Esophagus muscularis mucosa (tissue), 4 donors: ENCODE results near the gene SYMPK. TPM values are rescaled to one million over a fixed set of nuclear protein-coding genes. Genes with fewer than 3 reads are reported as not detected.

Experiments
- DNase-seq: peaks from one replicate; pipeline ENCODE4 v3.0.0-alpha.2; 2017; ENCODE audit errors: extremely low spot score
- H3K27ac ChIP-seq, 4 donors: fragments of 200-600 bp; sonication (generic); replicated peaks in 1 of 4; 1 replicate in 3 of 4; 2 replicates in 1 of 4; pipeline ENCODE4 v1.5.1; 2016 to 2019; ENCODE audit warnings: mild to moderate bottlenecking in 1 of 4
- H3K27me3 ChIP-seq, 4 donors: fragments of 200-600 bp; sonication (generic); one replicate each; pipeline versions ENCODE4 v1.5.1 to v1.6.0; 2016 to 2019
- H3K36me3 ChIP-seq, 4 donors: fragments of 200-600 bp; sonication (generic); one replicate each; pipeline ENCODE4 v1.5.1; 2016 to 2019
- H3K4me1 ChIP-seq, 4 donors: fragments of 200-600 bp; sonication (generic); one replicate each; pipeline ENCODE4 v1.5.1; 2016 to 2019
- H3K4me3 ChIP-seq, 4 donors: fragments of 200-600 bp; sonication (generic); 1 replicate in 2 of 4; 2 replicates in 2 of 4; pipeline ENCODE4 v1.5.1; 2016 to 2019; ENCODE audit warnings: mild to moderate bottlenecking in 4 of 4, moderate library complexity in 1 of 4
- H3K9me3 ChIP-seq, 4 donors: fragments of 200-600 bp; sonication (generic); 1 replicate in 3 of 4; 2 replicates in 1 of 4; pipeline ENCODE4 v1.5.1; 2016 to 2019
- EP300 ChIP-seq: sonication (generic); formaldehyde crosslinking; IDR thresholded peaks from one replicate; pipeline ENCODE4 v1.6.1; 2017; ENCODE audit warnings: antibody characterized with exemption
- POLR2A ChIP-seq: fragments of 450-650 bp; IDR thresholded peaks from one replicate; pipeline ENCODE4 v1.6.1; 2017; ENCODE audit warnings: antibody characterized with exemption, moderate library complexity, mild to moderate bottlenecking, low read depth
- POLR2AphosphoS5 ChIP-seq, 2 donors: sonication (generic); formaldehyde crosslinking; IDR thresholded peaks; one replicate each; pipeline ENCODE4 v1.6.1; 2017; ENCODE audit warnings: antibody characterized with exemption in 2 of 2
- WGBS: methylation state at CpG from one replicate; pipeline ENCODE4 v1.1.5; 2018; 5-methylcytosine and 5-hydroxymethylcytosine counted together
- intact Hi-C: fragments of 100-400 bp; cut with DNase I; formaldehyde crosslinking; loops from one replicate; pipeline ENCODE4 v1.15.1; 2023
- total RNA-seq, 4 donors: library from RNA; depleted of rRNA; stranded (reverse); fragments of >200 nt; gene quantifications; one replicate each; pipeline versions ENCODE4 v1.1.0 to v1.2.1, GENCODE V29; 2016
- TF ChIP-seq, protein P1 (sequence below), 3 experiments: fragments of 200-600 bp in 2 of 3; fragments of 450-650 bp in 1 of 3; sonication (generic) in 2 of 3; IDR thresholded peaks; one replicate each; pipeline ENCODE4 v1.5.1; 2017 to 2019; ENCODE audit warnings: antibody characterized with exemption in 3 of 3, mild to moderate bottlenecking in 2 of 3, moderate library complexity in 1 of 3

Gene SYMPK
- total RNA-seq, 4 donors from 2014 or later, result 22.0 to 44.2 (median 36.6) TPM

DNA sequence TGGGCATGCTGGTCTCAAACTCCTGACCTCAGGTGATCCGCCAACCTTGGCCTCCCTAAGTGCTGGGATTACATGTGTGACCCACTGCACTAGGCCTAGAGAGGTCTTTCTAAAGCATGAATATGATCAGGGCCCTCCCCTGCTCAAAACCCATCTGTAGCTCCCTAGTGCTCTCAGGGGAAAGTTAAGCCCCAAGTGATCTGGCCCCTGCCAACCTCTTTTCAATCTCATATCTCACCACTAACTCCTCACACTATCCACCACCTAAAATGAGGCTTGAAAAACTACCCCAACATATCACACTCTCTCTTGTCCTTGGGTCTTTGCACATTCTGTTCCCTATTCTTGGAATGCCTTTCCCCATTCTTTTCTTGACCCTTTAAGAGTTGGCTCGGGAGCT, 68.3 kb downstream of the SYMPK start:
- Histone ChIP-seq H3K4me3 (no peak overlapping the region), H3K27me3 (no peaks in the 10 kb centered on the region), H3K36me3 (peaks cover 0 to 14% (median 13%) of the 10 kb centered on the region in 4 donors), H3K4me1 (peaks cover 27 to 46% (median 35%) of the 10 kb centered on the region in 4 donors), H3K9me3 (no peaks in the 10 kb centered on the region), H3K27ac (no peak overlapping the region)
- TF ChIP-seq, protein P1, sequence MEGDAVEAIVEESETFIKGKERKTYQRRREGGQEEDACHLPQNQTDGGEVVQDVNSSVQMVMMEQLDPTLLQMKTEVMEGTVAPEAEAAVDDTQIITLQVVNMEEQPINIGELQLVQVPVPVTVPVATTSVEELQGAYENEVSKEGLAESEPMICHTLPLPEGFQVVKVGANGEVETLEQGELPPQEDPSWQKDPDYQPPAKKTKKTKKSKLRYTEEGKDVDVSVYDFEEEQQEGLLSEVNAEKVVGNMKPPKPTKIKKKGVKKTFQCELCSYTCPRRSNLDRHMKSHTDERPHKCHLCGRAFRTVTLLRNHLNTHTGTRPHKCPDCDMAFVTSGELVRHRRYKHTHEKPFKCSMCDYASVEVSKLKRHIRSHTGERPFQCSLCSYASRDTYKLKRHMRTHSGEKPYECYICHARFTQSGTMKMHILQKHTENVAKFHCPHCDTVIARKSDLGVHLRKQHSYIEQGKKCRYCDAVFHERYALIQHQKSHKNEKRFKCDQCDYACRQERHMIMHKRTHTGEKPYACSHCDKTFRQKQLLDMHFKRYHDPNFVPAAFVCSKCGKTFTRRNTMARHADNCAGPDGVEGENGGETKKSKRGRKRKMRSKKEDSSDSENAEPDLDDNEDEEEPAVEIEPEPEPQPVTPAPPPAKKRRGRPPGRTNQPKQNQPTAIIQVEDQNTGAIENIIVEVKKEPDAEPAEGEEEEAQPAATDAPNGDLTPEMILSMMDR (IDR thresholded peaks at IDR 0.05), result no peak
- no peak for TF ChIP-seq POLR2AphosphoS5 (IDR thresholded peaks at IDR 0.05)
- no peak for TF ChIP-seq POLR2A
- no peak for TF ChIP-seq EP300
- no peak for DNase-seq
- intact Hi-C loops, result no loop called here
- 88% methylated on average over 2 of the region's 2 CpGs for WGBS

DNA sequence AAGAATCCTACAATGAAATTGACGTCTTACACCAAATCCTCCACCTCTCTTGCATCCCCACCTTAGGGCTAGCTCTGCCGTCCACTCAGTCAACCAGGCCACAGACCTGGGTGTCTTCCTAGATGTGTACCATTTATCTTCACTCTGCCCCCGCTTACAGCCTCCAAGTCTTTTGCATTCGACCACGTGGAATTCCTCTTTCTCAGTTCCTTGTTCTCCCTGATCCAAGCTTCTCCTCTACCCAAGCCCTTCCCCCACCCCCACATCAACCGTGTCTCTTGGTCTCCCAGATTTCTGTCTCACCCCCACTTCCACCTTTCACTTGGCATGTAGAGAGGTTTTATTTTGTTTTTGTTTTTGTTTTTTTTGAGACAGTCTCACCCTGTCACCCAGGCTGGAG, 69.1 kb downstream of the SYMPK start:
- no peaks in the 10 kb centered on the region for H3K27me3 ChIP-seq
- no peak overlapping the region for H3K27ac ChIP-seq
- no peaks in the 10 kb centered on the region for H3K9me3 ChIP-seq
- intact Hi-C loops, result no loop called here
- WGBS, result 47% methylated on average over 6 of the region's 6 CpGs
- no peak for TF ChIP-seq EP300
- TF ChIP-seq, protein P1 (IDR thresholded peaks at IDR 0.05), result no peak
- no peak for TF ChIP-seq POLR2A
- no peak for TF ChIP-seq POLR2AphosphoS5 (IDR thresholded peaks at IDR 0.05)
- H3K4me1 ChIP-seq, result peaks cover 25 to 38% (median 29%) of the 10 kb centered on the region in 4 donors
- no peak overlapping the region for H3K4me3 ChIP-seq
- peaks cover 5 to 22% (median 21%) of the 10 kb centered on the region in 4 donors for H3K36me3 ChIP-seq
- DNase-seq, result no peak

DNA sequence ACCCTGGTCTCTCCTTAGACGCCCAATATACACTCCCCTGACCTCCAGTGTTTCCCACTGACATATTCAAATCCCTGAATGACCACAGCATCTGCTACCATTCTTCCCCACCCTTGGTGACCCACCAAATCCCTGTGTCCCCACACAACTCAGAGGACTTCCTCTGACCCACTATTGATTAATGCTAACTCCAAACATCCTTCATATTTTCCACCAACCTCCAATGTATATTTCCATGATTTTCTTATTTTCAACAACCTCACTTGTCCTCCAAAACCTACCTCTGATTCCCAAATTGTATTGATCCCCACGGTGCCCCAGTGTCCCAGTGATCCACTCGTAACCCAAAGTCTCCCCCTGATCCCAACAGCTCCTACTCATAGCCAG, 69.8 kb downstream of the SYMPK start:
- intact Hi-C loops, result no loop called here

DNA sequence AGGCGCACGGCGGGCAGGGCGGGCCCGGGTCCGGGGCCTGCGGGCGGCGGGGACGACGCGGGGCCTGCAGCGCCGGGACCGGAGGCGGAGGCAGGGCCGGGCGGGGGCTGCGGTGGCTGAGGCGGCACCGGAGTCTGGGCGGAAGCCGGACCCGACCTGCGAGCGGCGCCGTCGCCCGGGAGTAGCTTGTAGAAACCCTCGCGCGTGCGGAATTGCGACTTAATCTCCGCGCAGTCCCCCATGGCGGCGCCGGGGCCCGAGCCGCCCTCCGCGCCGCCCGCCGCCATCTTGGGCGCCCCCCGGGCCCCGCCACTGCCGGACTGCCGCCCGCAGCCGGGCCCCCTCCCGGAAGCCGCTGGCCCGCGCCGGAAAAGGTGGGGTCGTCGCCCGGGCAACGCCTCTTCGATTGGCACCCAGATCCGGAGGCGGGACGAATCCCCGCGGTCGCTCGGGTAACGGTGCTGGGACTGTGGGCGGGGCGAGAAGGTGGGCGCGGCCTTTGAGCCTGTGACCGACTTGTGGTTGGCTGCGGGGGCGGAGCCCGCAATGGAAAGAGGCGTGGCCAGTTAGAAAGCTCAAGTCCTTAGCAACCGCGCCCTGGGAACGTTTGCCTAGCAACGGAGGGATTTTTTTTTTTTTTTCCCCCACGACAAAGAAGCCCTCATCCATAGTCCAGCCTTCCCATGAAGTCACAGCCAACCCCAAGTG, 70.3 kb downstream of the SYMPK start, which contains the start of gene DMWD:
Gene DMWD (minus strand): TSS at position 376 of the 708 bp plus-strand sequence. CDS start 89 bp downstream, at position 287.
- Histone ChIP-seq H3K36me3 (peaks cover 8 to 34% (median 33%) of the 10 kb centered on the region in 4 donors), H3K9me3 (no peaks in the 10 kb centered on the region), H3K27ac (peak within 1 kb of the TSS; percentile 73 to 88 (median 80)), H3K4me3 (peak within 1 kb of the TSS; percentile 69 to 89 (median 80)), H3K27me3 (no peaks in the 10 kb centered on the region), H3K4me1 (peaks cover 24 to 34% (median 28%) of the 10 kb centered on the region in 4 donors)
- TF ChIP-seq, protein P1 (IDR thresholded peaks at IDR 0.05), result peak in 1 of 3 experiments; percentile 15
- peak; percentile 64 to 79 for TF ChIP-seq POLR2AphosphoS5 (IDR thresholded peaks at IDR 0.05)
- TF ChIP-seq POLR2A, result no peak
- intact Hi-C loops, result no loop called here
- WGBS, result 0% methylated on average over 5 of the region's 86 CpGs
- peak; percentile 100 for DNase-seq

More for the DNA sequence above, 69.8 kb downstream of the SYMPK start:
- Histone ChIP-seq H3K9me3 (no peaks in the 10 kb centered on the region), H3K27ac (peak overlapping the region in 3 of 4 donors; percentile 44 to 88 (median 85)), H3K27me3 (no peaks in the 10 kb centered on the region), H3K4me1 (peaks cover 24 to 34% (median 27%) of the 10 kb centered on the region in 4 donors), H3K36me3 (peaks cover 8 to 29% (median 27%) of the 10 kb centered on the region in 4 donors), H3K4me3 (peak overlapping the region; percentile 31 to 83 (median 72))
- no peak for DNase-seq
- 48% methylated on average over 3 of the region's 3 CpGs for WGBS
- TF ChIP-seq POLR2AphosphoS5 (IDR thresholded peaks at IDR 0.05), result no peak
- TF ChIP-seq, protein P1 (IDR thresholded peaks at IDR 0.05), result no peak
- no peak for TF ChIP-seq EP300
- no peak for TF ChIP-seq POLR2A
